HepG2 (cell line): ENCODE data around the gene PCIF1. TPM values are rescaled to one million over a fixed set of nuclear protein-coding genes. Genes with fewer than 3 reads are reported as not detected.

Source experiments
- AKAP8 ChIP-seq: sonication (generic); formaldehyde crosslinking; IDR thresholded peaks from 2 replicates; pipeline ENCODE4 v1.5.1; 2020; ENCODE audit warnings: mild to moderate bottlenecking, missing genetic modification reagents
- BRF2 ChIP-seq: sonication (generic); formaldehyde crosslinking; IDR thresholded peaks from 2 replicates; pipeline ENCODE4 v1.8.1; 2022; ENCODE audit warnings: mild to moderate bottlenecking, missing genetic modification reagents
- CBX1 ChIP-seq: IDR thresholded peaks from one replicate; pipeline ENCODE4 v1.6.1; 2016; ENCODE audit warnings: antibody characterized with exemption, low read depth
- CEBPG ChIP-seq: IDR thresholded peaks from 2 replicates; pipeline ENCODE4 v1.6.1; 2016
- ETV6 ChIP-seq: sonication (generic); formaldehyde crosslinking; conservative IDR thresholded peaks from 2 replicates; pipeline ENCODE4 v1.4.0; 2020; ENCODE audit warnings: missing genetic modification reagents
- GMEB1 ChIP-seq: sonication (generic); formaldehyde crosslinking; IDR thresholded peaks from 2 replicates; pipeline ENCODE4 v1.5.1; 2020; ENCODE audit warnings: missing genetic modification reagents, mild to moderate bottlenecking, borderline replicate concordance
- HDAC2 ChIP-seq: sonication (generic); formaldehyde crosslinking; IDR thresholded peaks from 2 replicates; pipeline ENCODE4 v1.4.0; 2020; ENCODE audit warnings: missing genetic modification reagents
- HES4 ChIP-seq: sonication (generic); formaldehyde crosslinking; IDR thresholded peaks from 2 replicates; pipeline ENCODE4 v1.9.0; 2021; ENCODE audit warnings: mild to moderate bottlenecking, missing genetic modification reagents, borderline replicate concordance
- IRF9 ChIP-seq: sonication (generic); formaldehyde crosslinking; IDR thresholded peaks from 2 replicates; pipeline ENCODE4 v1.8.0; 2022; ENCODE audit warnings: missing genetic modification reagents, mild to moderate bottlenecking, borderline replicate concordance
- LBX2 ChIP-seq: sonication (generic); formaldehyde crosslinking; IDR thresholded peaks from 2 replicates; pipeline ENCODE4 v1.5.0; 2020; ENCODE audit warnings: missing genetic modification reagents, mild to moderate bottlenecking, borderline replicate concordance
- MBD4 ChIP-seq: IDR thresholded peaks from 2 replicates; pipeline ENCODE4 v1.6.1; 2012; ENCODE audit warnings: low read length, inconsistent platforms, borderline replicate concordance
- RARA ChIP-seq: IDR thresholded peaks from 2 replicates; pipeline ENCODE4 v1.6.1; 2016; ENCODE audit warnings: missing genetic modification reagents, missing compliant biosample characterization
- SKI ChIP-seq: fragments of 450-650 bp; IDR thresholded peaks from one replicate; pipeline ENCODE4 v1.6.1; 2018; ENCODE audit warnings: mild to moderate bottlenecking; ENCODE audit not compliant: partially characterized antibody
- USF2 ChIP-seq, 2 experiments: sonication (generic) in 1 of 2; formaldehyde crosslinking in 1 of 2; IDR thresholded peaks; 2 replicates each; pipeline versions ENCODE4 v1.5.1 to v1.6.1; 2011 to 2020; ENCODE audit warnings: borderline replicate concordance in 1 of 2, low read depth in 1 of 2, low read length in 1 of 2, mild to moderate bottlenecking in 1 of 2, missing genetic modification reagents in 1 of 2, moderate library complexity in 1 of 2
- ZBTB3 ChIP-seq: sonication (generic); formaldehyde crosslinking; IDR thresholded peaks from 2 replicates; pipeline ENCODE4 v1.4.0; 2020; ENCODE audit warnings: low read depth, mild to moderate bottlenecking, moderate library complexity, missing genetic modification reagents, borderline replicate concordance
- ZFP36L1 ChIP-seq: sonication (generic); formaldehyde crosslinking; IDR thresholded peaks from 2 replicates; pipeline ENCODE4 v1.8.0; 2022; ENCODE audit warnings: mild to moderate bottlenecking, missing genetic modification reagents, moderate library complexity
- ZFX ChIP-seq: sonication (generic); formaldehyde crosslinking; IDR thresholded peaks from 2 replicates; pipeline ENCODE4 v1.4.0; 2020; ENCODE audit warnings: mild to moderate bottlenecking, low read depth, missing genetic modification reagents, moderate library complexity
- ZMYM4 ChIP-seq: sonication (generic); formaldehyde crosslinking; IDR thresholded peaks from 2 replicates; pipeline ENCODE4 v1.8.1; 2023; ENCODE audit warnings: mild to moderate bottlenecking, missing genetic modification reagents
- ZNF263 ChIP-seq: sonication (generic); formaldehyde crosslinking; IDR thresholded peaks from 2 replicates; pipeline ENCODE4 v1.4.0; 2020; ENCODE audit warnings: missing genetic modification reagents
- ZNF484 ChIP-seq: sonication (generic); formaldehyde crosslinking; IDR thresholded peaks from 2 replicates; pipeline ENCODE4 v1.5.1; 2020; ENCODE audit warnings: mild to moderate bottlenecking, low read depth, missing genetic modification reagents, borderline replicate concordance
- ZNF496 ChIP-seq: sonication (generic); formaldehyde crosslinking; IDR thresholded peaks from 2 replicates; pipeline ENCODE4 v1.8.1; 2023; ENCODE audit warnings: mild to moderate bottlenecking, moderate library complexity, missing genetic modification reagents; ENCODE audit not compliant: insufficient replicate concordance
- ZNF788 ChIP-seq: sonication (generic); formaldehyde crosslinking; IDR thresholded peaks from 2 replicates; pipeline ENCODE4 v1.5.0; 2020; ENCODE audit warnings: mild to moderate bottlenecking, missing genetic modification reagents, borderline replicate concordance
- polyA plus RNA-seq, 8 experiments: library from polyadenylated mRNA; depleted of rRNA in 3 of 8; stranded (reverse) in 7 of 8; unstranded in 1 of 8; fragments of >200 nt; fragmentation: Illumina TruSeq in 4 of 8; extraction: Trizol in 4 of 8; gene quantifications; 2 replicates each; pipeline versions ENCODE4 v1.2.1 to v1.2.3, GENCODE V29; 2011 to 2016; ENCODE audit warnings: low read depth in 4 of 8, missing spikeins in 1 of 8, mixed read lengths in 1 of 8; ENCODE audit not compliant: insufficient read depth in 1 of 8
- total RNA-seq, 5 experiments: library from RNA; depleted of rRNA; stranded (reverse); fragments of >200 nt; fragmentation: Illumina TruSeq; extraction: Trizol; gene quantifications; 2 replicates each; pipeline ENCODE4 v1.2.3, GENCODE V29; 2016; ENCODE audit warnings: low read depth in 1 of 5

The PCIF1 gene
- total and polyA plus RNA-seq, 2 of the 13 experiments (the other 11 are each of a cell fraction or from before 2014, with no cell fraction given): 20.9 to 24.4 TPM

- TF ChIP-seq ZNF788 (CRISPR knock-in tag): peak; percentile 74; the same call in 1 of the 2 replicates
- no peak for TF ChIP-seq CBX1
- TF ChIP-seq ZFP36L1: peak; percentile 58
- TF ChIP-seq ZFX: peak; percentile 31
- no peak for TF ChIP-seq MBD4
- TF ChIP-seq ZBTB3 (CRISPR knock-in tag): no peak
- TF ChIP-seq USF2 (IDR thresholded peaks at IDR 0.05; ENCODE audit: low read depth, low read length): no peak
- no peak for TF ChIP-seq USF2 (CRISPR knock-in tag; IDR thresholded peaks at IDR 0.05; ENCODE audit: borderline replicate concordance)
- peak; percentile 96 for TF ChIP-seq RARA (CRISPR knock-in tag)
- no peak; the same call in 1 of the 2 replicates for TF ChIP-seq ZMYM4 (CRISPR knock-in tag)
- no peak for TF ChIP-seq HES4 (CRISPR knock-in tag)
- TF ChIP-seq LBX2 (CRISPR knock-in tag): no peak
- 0 out of 2 replicates have a peak, but pooled peaks have one; percentile 45 for TF ChIP-seq IRF9 (CRISPR knock-in tag)
- 0 out of 2 replicates have a peak, but pooled peaks have one; percentile 32 for TF ChIP-seq ZNF263 (CRISPR knock-in tag)
- TF ChIP-seq GMEB1 (CRISPR knock-in tag): no peak
- TF ChIP-seq ETV6 (CRISPR knock-in tag): no peak
- TF ChIP-seq SKI: peak; percentile 55
- TF ChIP-seq AKAP8: no peak
- no peak for TF ChIP-seq ZNF484 (CRISPR knock-in tag)
- TF ChIP-seq ZNF496 (CRISPR knock-in tag): no peak
- TF ChIP-seq HDAC2 (CRISPR knock-in tag): peak; percentile 61
- no peak for TF ChIP-seq BRF2
- no peak for TF ChIP-seq CEBPG (CRISPR knock-in tag)
Observed at GRCh38 chr20:45909817-45910669, 24.4 kb upstream of the PCIF1 start (continued).
